Hematopoietic multipotent progenitor cell treated with erythropoietin and hydrocortisone succinate and interleukin-3 and kit ligand, for 8 days (in vitro differentiated cells): ENCODE data around the gene HOTAIR.

Source experiments
- DNase-seq: peaks from one replicate; pipeline ENCODE4 v3.0.0-alpha.2; 2015

The HOTAIR gene

DNA sequence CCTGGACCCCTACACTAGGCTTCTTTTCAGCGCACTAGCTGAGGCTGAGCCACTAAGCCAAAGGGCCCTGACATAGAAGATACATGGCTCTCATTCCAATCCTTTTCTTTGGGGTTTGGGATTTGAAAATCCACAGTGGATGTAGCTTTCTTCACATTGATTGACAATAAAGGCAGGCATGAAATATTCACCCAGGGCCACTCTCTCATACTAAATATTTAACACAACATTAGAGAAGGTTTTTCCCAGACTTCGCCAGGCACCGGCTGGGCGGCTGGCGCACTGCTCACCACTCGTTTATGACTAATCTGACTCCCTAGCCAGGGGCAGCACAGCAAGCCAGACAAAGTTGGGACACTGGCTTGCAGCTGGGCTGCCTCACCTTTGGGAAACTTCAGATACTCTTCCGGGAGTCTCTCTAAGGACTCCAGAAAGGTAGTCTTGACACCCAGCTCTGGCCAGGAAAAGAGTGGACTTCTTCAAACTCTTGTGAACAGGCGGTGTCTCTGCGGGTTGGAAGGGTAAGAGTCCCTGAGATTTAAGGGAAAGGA lies 2.5 kb downstream of the HOTAIR start:
- no peak for DNase-seq

DNA sequence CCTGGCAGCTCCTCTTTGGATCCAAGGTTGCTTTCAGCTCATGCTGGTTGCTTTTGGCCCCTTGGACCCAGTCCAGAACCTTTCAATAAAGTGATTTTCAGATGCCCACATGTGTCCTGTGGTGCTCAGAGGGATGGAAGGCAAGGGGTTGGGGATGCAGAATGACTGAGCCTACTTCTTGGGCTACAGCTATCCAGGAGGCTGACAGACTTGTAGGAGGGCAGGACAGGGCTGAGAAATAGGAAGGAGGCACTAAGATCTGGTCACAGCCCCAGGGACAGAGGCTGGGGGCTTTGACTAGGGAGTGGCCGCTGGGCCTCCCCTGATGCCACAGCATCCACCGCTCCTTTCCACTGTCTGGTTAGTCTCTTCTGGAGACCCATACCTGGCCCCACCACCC lies 3.1 kb downstream of the HOTAIR start:
- no peak for DNase-seq

- no peak for DNase-seq
Observed at GRCh38 chr12:53971129-53971528, 3.6 kb downstream of the HOTAIR start.

- DNase-seq, result no peak
Observed at GRCh38 chr12:53970451-53970850, 4.3 kb downstream of the HOTAIR start.

- no peak for DNase-seq
Observed at GRCh38 chr12:53969588-53970259, 5.0 kb downstream of the HOTAIR start.

GRCh38 chr12:53968214-53969127 lies 6.3 kb downstream of the HOTAIR start:
- DNase-seq, result no peak

GRCh38 chr12:53967421-53967925 lies 7.3 kb downstream of the HOTAIR start:
- no peak for DNase-seq

- DNase-seq, result no peak
Observed at GRCh38 chr12:53966385-53967133, 8.2 kb downstream of the HOTAIR start.

- DNase-seq, result no peak
Observed at GRCh38 chr12:53966085-53966384, 8.7 kb downstream of the HOTAIR start.

DNA sequence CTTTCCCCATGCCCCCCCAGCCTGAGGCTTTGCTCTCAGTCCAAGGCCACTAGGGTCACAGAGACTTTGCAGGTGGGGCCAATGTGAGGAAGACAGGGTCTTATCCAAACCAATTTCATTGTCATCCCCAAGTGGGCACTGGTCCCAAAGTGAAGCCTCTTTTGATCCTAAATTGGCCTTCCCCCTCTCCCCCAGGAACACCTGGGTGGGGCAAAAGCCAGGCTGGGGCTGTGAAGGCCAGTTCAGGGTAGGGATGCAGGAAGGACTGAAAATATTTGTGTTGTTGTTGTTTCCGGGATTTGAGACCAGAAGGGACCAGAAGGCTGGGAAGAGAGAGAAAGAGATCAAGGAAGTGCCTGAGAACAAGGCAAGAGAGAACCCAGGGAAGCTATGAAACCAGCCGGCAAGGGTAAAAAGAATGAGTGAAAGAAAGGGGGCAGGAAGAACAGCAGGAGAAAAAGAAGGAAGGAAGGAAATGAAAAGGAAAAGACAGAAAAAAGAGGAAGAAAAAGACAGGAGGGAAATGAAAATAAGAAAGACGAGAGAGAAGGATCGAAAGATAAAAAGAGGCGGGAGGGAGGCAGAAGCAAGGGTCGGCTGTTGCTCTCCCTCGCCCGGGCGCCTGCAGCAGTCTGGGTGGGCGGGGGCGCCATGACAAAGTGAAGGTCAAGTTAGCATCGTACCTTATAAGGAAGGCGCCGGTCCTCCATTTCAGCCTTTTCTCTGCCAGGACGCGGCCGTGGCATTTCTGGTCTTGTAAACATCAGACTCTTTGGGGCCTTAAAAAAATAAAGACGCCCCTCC lies 9.3 kb downstream of the HOTAIR start:
- no peak for DNase-seq

- DNase-seq, result no peak
Observed at GRCh38 chr12:53964315-53964713, 10.4 kb downstream of the HOTAIR start.

- no peak for DNase-seq
Observed at GRCh38 chr12:53963434-53964314, 11.1 kb downstream of the HOTAIR start.

DNA sequence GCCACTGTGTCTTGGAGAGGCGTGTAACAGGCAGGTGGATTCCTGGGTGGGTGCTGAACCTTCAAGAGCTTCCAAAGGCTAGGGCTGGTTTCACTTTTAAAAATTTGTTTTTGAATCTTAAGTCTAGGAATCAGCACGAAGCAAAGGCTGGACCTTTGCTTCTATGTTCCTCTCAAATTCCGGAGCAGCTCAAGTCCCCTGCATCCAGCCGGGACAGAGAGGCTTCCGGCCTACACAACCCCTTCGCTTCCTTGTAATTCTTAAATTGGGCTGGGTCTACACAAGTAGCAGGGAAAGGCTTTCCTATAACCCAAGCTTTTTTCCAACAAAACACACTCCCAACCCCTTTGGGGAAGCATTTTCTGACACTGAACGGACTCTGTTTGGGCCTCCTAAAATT lies 11.7 kb downstream of the HOTAIR start:
- no peak for DNase-seq

- no peak for DNase-seq
Observed at GRCh38 chr12:53961025-53961761, 13.6 kb downstream of the HOTAIR start.

DNA sequence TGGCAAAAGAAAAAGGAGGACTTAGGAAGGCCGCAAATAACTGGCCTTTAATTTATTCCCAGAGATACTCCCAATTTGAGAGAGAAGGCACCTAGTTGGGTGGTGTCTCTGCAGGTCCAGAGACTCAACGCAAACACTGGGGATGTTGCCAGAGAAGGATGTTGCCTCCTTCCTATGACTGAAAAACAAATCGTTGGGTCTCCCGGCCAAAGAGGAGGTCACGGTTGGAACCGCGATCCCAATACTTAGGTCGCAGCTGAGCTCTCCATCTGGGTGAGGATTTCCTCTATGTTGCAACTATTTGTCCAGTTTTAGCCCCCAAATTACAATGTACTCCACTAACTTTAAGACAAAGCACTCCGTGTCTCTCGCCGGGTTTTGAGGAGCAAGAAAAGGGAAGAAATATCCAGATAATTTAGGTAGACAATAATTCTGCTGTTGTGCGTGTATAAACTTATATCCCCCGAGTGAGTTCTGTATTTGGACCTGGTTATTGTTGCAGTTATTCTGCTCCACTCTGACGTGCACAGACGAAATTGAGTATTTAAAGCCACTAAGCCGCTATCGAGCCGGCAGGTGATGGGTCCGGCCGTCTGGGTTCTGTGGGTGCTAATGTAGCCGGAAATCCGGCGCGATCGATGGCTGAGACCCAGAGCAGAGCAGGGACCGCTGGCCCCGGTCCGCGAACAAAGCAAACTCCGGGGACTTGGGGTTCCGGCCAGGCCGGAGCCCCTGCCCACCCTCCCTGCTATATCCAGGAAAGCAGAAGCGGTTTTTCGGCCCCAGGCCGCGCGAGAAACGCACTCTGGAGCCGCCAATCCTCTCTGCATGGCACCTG lies 14.3 kb downstream of the HOTAIR start:
- DNase-seq, result no peak

DNA sequence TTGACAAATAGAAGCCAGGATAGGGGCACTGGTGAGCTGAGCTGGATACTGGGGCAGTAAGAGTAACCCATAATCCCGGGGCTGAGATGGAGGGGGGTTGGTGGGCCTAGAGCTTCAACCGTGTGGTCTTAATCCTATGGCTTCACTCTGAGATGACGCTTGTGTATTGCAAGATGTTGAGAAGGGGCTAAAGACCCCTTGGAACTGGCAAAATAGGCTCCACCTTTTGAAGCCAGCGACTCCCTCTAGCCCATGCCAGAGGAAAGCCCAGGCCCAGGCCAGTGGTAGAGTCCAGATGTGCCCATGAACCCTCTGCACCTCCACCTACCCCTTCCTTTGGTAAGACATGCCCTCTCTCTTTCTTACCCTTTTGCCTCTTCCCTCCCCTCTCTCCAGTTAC lies 15.4 kb downstream of the HOTAIR start:
- DNase-seq, result no peak

GRCh38 chr12:53958128-53958527 lies 16.6 kb downstream of the HOTAIR start:
- no peak for DNase-seq

DNA sequence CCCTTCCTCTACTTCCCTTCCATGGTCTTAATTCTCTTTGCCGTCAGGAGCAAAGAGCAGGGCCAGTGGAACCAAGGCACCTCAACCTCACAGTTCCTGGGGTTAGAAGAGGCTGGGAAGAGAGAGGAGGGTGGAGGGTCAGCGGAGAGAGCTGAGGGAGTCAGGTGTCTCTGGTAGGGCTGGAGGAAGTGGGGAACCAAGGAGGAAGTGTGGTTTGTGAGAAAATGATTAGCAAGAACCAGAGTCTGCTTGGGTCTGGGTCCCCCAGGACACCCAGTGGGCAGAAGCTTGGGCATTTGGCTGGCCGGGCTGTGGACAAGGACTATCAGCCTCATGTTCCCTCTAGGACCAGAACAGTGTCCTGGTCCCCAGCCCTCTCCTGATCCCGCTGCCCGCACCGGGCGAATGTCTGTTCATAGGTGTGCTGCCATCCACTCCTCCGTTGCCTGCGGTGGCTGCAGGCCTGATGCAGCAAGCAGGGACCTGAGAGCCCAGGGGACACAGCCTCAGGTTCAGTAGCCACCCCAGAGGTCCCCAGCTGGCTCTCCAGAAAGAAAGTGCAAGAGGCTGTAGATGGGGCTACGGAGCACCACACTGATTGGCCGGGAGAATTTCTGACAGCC lies 17.7 kb downstream of the HOTAIR start:
- DNase-seq, result no peak

DNA sequence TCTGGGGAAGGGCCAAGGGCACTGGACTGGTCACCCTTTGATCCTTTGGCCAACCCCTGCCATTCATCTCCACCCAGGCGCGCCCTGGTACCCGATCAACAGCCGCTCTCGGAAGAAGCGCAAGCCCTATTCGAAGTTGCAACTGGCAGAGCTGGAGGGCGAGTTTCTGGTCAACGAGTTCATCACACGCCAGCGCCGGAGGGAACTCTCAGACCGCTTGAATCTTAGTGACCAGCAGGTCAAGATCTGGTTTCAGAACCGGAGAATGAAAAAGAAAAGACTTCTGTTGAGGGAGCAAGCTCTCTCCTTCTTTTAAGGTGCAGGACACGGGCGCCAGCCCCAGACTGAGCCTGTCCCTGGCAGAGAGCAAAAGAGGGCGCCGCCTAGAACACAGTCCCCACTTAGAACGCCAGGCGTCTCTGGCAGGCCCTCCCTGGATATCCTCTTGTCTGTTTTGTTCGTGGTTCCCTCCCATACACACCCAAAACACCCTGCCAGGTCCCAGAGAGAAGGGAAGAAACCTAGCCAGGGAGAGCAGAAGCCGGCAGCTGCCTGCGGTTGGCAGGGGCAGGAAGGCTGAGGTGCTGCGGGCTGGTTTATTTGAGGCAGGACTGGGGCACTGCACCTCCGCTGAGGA lies 18.4 kb downstream of the HOTAIR start:
- no peak for DNase-seq
